Liver (tissue), 9 donors: ENCODE results near the gene CEMIP. TPM values are rescaled to one million over a fixed set of nuclear protein-coding genes. Genes with fewer than 3 reads are reported as not detected.

Source experiments
- DNase-seq: peaks from one replicate; pipeline ENCODE4 v3.0.0-alpha.2; 2017; ENCODE audit warnings: low spot score
- H3K27ac ChIP-seq, 2 donors: one replicate each; pipeline ENCODE4 v1.7.0; 2013; ENCODE audit warnings: inconsistent platforms in 2 of 2, low read length in 2 of 2, control low read depth in 1 of 2, low read depth in 1 of 2, mild to moderate bottlenecking in 1 of 2
- H3K27me3 ChIP-seq, 4 donors: one replicate each; pipeline versions ENCODE4 v1.6.1 to v1.7.0; 2013; ENCODE audit warnings: low read length in 3 of 4, inconsistent platforms in 1 of 4, mild to moderate bottlenecking in 1 of 4, moderate library complexity in 1 of 4; ENCODE audit not compliant: control insufficient read depth in 4 of 4, insufficient read depth in 4 of 4
- H3K36me3 ChIP-seq, 4 donors: one replicate each; pipeline versions ENCODE4 v1.6.1 to v1.7.0; 2013; ENCODE audit warnings: low read length in 3 of 4, mild to moderate bottlenecking in 3 of 4, low read depth in 1 of 4, moderate library complexity in 1 of 4; ENCODE audit not compliant: control insufficient read depth in 4 of 4, insufficient read depth in 3 of 4
- H3K4me1 ChIP-seq, 4 donors: one replicate each; pipeline versions ENCODE4 v1.6.1 to v1.7.0; 2013; ENCODE audit warnings: low read length in 3 of 4, mild to moderate bottlenecking in 3 of 4, moderate library complexity in 1 of 4; ENCODE audit not compliant: control insufficient read depth in 4 of 4, insufficient read depth in 4 of 4
- H3K4me3 ChIP-seq, 3 donors: one replicate each; pipeline versions ENCODE4 v1.6.1 to v1.7.0; 2013; ENCODE audit warnings: low read length in 3 of 3, control low read depth in 1 of 3, low read depth in 1 of 3, mild to moderate bottlenecking in 1 of 3
- H3K9ac ChIP-seq, 2 donors: one replicate each; pipeline ENCODE4 v1.7.0; 2013; ENCODE audit warnings: low read length in 2 of 2, mild to moderate bottlenecking in 2 of 2, moderate library complexity in 2 of 2, control low read depth in 1 of 2, low read depth in 1 of 2
- H3K9me3 ChIP-seq, 4 donors: one replicate each; pipeline versions ENCODE4 v1.6.1 to v1.7.0; 2013; ENCODE audit warnings: low read length in 3 of 4; ENCODE audit not compliant: control insufficient read depth in 4 of 4
- EGR1 ChIP-seq, 2 donors: IDR thresholded peaks; 2 replicates each; pipeline ENCODE4 v1.6.1; 2016 to 2018; ENCODE audit warnings: antibody characterized with exemption in 2 of 2, low read depth in 2 of 2
- FOXA1 ChIP-seq: IDR thresholded peaks from 2 replicates; pipeline ENCODE4 v1.6.1; 2016; ENCODE audit warnings: antibody characterized with exemption
- FOXA2 ChIP-seq: IDR thresholded peaks from 2 replicates; pipeline ENCODE4 v1.6.1; 2016; ENCODE audit warnings: antibody characterized with exemption
- GABPA ChIP-seq, 2 donors: IDR thresholded peaks in 1 of 2; conservative IDR thresholded peaks in 1 of 2; 2 replicates each; pipeline ENCODE4 v1.6.1; 2016; ENCODE audit warnings: antibody characterized with exemption in 2 of 2, mild to moderate bottlenecking in 1 of 2, moderate library complexity in 1 of 2
- HNF4A ChIP-seq, 2 donors: conservative IDR thresholded peaks; 2 replicates each; pipeline ENCODE4 v1.6.1; 2016; ENCODE audit warnings: antibody characterized with exemption in 2 of 2, mild to moderate bottlenecking in 2 of 2
- HNF4G ChIP-seq: IDR thresholded peaks from 2 replicates; pipeline ENCODE4 v1.6.1; 2016; ENCODE audit warnings: antibody characterized with exemption
- JUND ChIP-seq, 2 donors: IDR thresholded peaks; 2 replicates each; pipeline ENCODE4 v1.6.1; 2016; ENCODE audit warnings: antibody characterized with exemption in 2 of 2
- NR2F2 ChIP-seq: IDR thresholded peaks from 2 replicates; pipeline ENCODE4 v1.6.1; 2016; ENCODE audit warnings: antibody characterized with exemption
- RAD21 ChIP-seq, 2 donors: IDR thresholded peaks; 2 replicates each; pipeline ENCODE4 v1.6.1; 2016; ENCODE audit warnings: antibody characterized with exemption in 2 of 2, mild to moderate bottlenecking in 2 of 2
- RXRA ChIP-seq, 2 donors: IDR thresholded peaks; 2 replicates each; pipeline ENCODE4 v1.6.1; 2017 to 2018; ENCODE audit warnings: antibody characterized with exemption in 2 of 2, mild to moderate bottlenecking in 1 of 2
- SP1 ChIP-seq: IDR thresholded peaks from 2 replicates; pipeline ENCODE4 v1.6.1; 2018; ENCODE audit warnings: antibody characterized with exemption, mild to moderate bottlenecking
- TAF1 ChIP-seq: conservative IDR thresholded peaks from 2 replicates; pipeline ENCODE4 v1.6.1; 2016; ENCODE audit warnings: antibody characterized with exemption, mild to moderate bottlenecking
- YY1 ChIP-seq: IDR thresholded peaks from 2 replicates; pipeline ENCODE4 v1.6.1; 2016; ENCODE audit warnings: antibody characterized with exemption, mild to moderate bottlenecking
- WGBS: extraction: QIAGEN DNeasy Blood & Tissue Kit; methylation state at CpG from one replicate; pipeline ENCODE4 v1.1.7; 2013; 5-methylcytosine and 5-hydroxymethylcytosine counted together
- polyA plus RNA-seq, 2 donors: library from polyadenylated mRNA; stranded (reverse) in 1 of 2; unstranded in 1 of 2; fragments of 200-250 nt in 1 of 2; fragments of >200 nt in 1 of 2; fragmentation: Nextera tagmentation in 1 of 2; extraction: Ambion mirVana in 1 of 2; gene quantifications; one replicate each; pipeline versions ENCODE4 v1.2.1 to v1.2.3, GENCODE V29; 2013 to 2015
- total RNA-seq, 2 donors: library from RNA; depleted of rRNA; stranded (reverse); fragments of >200 nt; gene quantifications; one replicate each; pipeline ENCODE4 v1.2.3, GENCODE V29; 2014
- TF ChIP-seq, protein P1 (sequence below): IDR thresholded peaks from 2 replicates; pipeline ENCODE4 v1.6.1; 2016; ENCODE audit warnings: antibody characterized with exemption
- TF ChIP-seq, protein P2 (sequence below): fragments of 150-350 bp; IDR thresholded peaks from 2 replicates; pipeline ENCODE4 v1.5.1; 2017; ENCODE audit warnings: improper control_type of control experiment, low read depth, low read length; ENCODE audit not compliant: missing input control
- TF ChIP-seq, protein P3 (sequence below): IDR thresholded peaks from 2 replicates; pipeline ENCODE4 v1.6.1; 2016; ENCODE audit warnings: antibody characterized with exemption
- TF ChIP-seq, protein P4 (sequence below): IDR thresholded peaks from 2 replicates; pipeline ENCODE4 v1.6.1; 2016; ENCODE audit warnings: antibody characterized with exemption, mild to moderate bottlenecking
- TF ChIP-seq, protein P5 (sequence below): IDR thresholded peaks from 2 replicates; pipeline ENCODE4 v1.6.1; 2016; ENCODE audit warnings: antibody characterized with exemption
- donor health status: healthy.
- donor health status: healthy.
- donor health status: healthy.
- donor health status: healthy.
- donor health status: healthy.

The CEMIP gene
- total and polyA plus RNA-seq, 4 donors = under 0.01 to 0.89 (median 0.21) TPM

DNA sequence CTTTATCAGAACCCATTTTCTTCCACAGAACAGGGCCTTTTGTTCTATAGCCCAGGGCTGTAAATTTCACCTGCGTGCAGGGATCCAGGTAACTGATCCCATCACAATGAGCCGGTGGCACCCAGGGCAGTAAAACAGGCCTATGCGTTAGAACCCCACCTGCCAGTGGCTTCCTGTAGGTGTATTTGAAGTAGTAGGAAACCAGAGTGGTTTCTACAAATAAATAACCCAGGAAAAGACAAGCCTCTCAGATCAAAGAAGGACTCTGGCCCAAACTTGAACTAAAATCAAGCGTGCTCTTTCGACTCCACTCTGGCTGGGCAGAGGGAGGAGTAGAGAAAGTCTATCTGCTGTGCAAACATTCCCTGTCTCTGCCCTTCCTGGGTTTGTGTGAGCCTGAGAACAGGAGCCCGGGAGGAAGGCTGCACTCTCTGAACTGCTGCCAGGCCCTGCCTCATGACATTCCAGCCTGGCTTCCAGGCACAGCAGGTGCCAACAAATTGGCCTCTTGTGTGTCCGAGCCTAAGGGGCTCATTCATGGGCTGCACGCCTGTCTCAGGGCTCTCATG is 77.7 kb downstream of the CEMIP start:
- H3K9me3 ChIP-seq = no peaks in the 10 kb centered on the region
- no peak overlapping the region for H3K4me3 ChIP-seq
- no peaks in the 10 kb centered on the region for H3K27me3 ChIP-seq
- no peak for TF ChIP-seq FOXA1
- TF ChIP-seq, protein P1, sequence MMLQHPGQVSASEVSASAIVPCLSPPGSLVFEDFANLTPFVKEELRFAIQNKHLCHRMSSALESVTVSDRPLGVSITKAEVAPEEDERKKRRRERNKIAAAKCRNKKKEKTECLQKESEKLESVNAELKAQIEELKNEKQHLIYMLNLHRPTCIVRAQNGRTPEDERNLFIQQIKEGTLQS = no peak
- no peak for TF ChIP-seq EGR1 (IDR thresholded peaks at IDR 0.05; ENCODE audit: low read depth in 2 of 2)
- TF ChIP-seq, protein P2, sequence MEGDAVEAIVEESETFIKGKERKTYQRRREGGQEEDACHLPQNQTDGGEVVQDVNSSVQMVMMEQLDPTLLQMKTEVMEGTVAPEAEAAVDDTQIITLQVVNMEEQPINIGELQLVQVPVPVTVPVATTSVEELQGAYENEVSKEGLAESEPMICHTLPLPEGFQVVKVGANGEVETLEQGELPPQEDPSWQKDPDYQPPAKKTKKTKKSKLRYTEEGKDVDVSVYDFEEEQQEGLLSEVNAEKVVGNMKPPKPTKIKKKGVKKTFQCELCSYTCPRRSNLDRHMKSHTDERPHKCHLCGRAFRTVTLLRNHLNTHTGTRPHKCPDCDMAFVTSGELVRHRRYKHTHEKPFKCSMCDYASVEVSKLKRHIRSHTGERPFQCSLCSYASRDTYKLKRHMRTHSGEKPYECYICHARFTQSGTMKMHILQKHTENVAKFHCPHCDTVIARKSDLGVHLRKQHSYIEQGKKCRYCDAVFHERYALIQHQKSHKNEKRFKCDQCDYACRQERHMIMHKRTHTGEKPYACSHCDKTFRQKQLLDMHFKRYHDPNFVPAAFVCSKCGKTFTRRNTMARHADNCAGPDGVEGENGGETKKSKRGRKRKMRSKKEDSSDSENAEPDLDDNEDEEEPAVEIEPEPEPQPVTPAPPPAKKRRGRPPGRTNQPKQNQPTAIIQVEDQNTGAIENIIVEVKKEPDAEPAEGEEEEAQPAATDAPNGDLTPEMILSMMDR = no peak
- TF ChIP-seq TAF1 = no peak
- no peak for TF ChIP-seq FOXA2
- TF ChIP-seq RXRA (IDR thresholded peaks at IDR 0.05) = peak; percentile 34 to 48
- peak; percentile 23 for TF ChIP-seq SP1
- peak; percentile 43 to 48 for TF ChIP-seq HNF4A (conservative IDR thresholded peaks at IDR 0.05)
- TF ChIP-seq, protein P3, sequence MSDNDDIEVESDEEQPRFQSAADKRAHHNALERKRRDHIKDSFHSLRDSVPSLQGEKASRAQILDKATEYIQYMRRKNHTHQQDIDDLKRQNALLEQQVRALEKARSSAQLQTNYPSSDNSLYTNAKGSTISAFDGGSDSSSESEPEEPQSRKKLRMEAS = peak; percentile 40
- no peak for TF ChIP-seq NR2F2
- TF ChIP-seq, protein P4, sequence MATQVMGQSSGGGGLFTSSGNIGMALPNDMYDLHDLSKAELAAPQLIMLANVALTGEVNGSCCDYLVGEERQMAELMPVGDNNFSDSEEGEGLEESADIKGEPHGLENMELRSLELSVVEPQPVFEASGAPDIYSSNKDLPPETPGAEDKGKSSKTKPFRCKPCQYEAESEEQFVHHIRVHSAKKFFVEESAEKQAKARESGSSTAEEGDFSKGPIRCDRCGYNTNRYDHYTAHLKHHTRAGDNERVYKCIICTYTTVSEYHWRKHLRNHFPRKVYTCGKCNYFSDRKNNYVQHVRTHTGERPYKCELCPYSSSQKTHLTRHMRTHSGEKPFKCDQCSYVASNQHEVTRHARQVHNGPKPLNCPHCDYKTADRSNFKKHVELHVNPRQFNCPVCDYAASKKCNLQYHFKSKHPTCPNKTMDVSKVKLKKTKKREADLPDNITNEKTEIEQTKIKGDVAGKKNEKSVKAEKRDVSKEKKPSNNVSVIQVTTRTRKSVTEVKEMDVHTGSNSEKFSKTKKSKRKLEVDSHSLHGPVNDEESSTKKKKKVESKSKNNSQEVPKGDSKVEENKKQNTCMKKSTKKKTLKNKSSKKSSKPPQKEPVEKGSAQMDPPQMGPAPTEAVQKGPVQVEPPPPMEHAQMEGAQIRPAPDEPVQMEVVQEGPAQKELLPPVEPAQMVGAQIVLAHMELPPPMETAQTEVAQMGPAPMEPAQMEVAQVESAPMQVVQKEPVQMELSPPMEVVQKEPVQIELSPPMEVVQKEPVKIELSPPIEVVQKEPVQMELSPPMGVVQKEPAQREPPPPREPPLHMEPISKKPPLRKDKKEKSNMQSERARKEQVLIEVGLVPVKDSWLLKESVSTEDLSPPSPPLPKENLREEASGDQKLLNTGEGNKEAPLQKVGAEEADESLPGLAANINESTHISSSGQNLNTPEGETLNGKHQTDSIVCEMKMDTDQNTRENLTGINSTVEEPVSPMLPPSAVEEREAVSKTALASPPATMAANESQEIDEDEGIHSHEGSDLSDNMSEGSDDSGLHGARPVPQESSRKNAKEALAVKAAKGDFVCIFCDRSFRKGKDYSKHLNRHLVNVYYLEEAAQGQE = no peak
- TF ChIP-seq JUND (IDR thresholded peaks at IDR 0.05) = peak in 1 of 2 donors; percentile 14
- TF ChIP-seq GABPA (IDR thresholded peaks at IDR 0.05 in 1 of 2, conservative IDR thresholded peaks at IDR 0.05 in 1 of 2) = no peak
- TF ChIP-seq RAD21 (IDR thresholded peaks at IDR 0.05) = peak; percentile 8 to 22
- no peak for TF ChIP-seq YY1
- no peak for TF ChIP-seq HNF4G
- TF ChIP-seq, protein P5, sequence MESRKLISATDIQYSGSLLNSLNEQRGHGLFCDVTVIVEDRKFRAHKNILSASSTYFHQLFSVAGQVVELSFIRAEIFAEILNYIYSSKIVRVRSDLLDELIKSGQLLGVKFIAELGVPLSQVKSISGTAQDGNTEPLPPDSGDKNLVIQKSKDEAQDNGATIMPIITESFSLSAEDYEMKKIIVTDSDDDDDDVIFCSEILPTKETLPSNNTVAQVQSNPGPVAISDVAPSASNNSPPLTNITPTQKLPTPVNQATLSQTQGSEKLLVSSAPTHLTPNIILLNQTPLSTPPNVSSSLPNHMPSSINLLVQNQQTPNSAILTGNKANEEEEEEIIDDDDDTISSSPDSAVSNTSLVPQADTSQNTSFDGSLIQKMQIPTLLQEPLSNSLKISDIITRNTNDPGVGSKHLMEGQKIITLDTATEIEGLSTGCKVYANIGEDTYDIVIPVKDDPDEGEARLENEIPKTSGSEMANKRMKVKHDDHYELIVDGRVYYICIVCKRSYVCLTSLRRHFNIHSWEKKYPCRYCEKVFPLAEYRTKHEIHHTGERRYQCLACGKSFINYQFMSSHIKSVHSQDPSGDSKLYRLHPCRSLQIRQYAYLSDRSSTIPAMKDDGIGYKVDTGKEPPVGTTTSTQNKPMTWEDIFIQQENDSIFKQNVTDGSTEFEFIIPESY = no peak
- H3K27ac ChIP-seq = no peak overlapping the region
- H3K36me3 ChIP-seq = no peaks in the 10 kb centered on the region
- no peak overlapping the region for H3K9ac ChIP-seq
- H3K4me1 ChIP-seq = peaks cover 2 to 10% (median 6%) of the 10 kb centered on the region in 4 donors
- no peak for DNase-seq
- 34% methylated on average over 8 of the region's 8 CpGs for WGBS
